Right atrium auricular region (tissue), 2 donors: Measurements from ENCODE around the gene ZNF835. TPM values are rescaled to one million over a fixed set of nuclear protein-coding genes. Genes with fewer than 3 reads are reported as not detected.
A peak's percentile ranks its signal among the peaks of the same experiment; 100 is the strongest.
"Not testable (repeated sequence)": the region's sequence is repeated elsewhere in the genome, so short reads cannot be mapped to it uniquely, and the experiment has no call there.

Experiments
- DNase-seq: peaks from one replicate; pipeline ENCODE4 v3.0.0-alpha.2; 2019; ENCODE audit warnings: low spot score
- H3K27ac ChIP-seq, 2 donors: fragments of 200-600 bp; sonication (generic); 1 replicate in 1 of 2; 2 replicates in 1 of 2; pipeline ENCODE4 v1.5.1; 2016 to 2019
- H3K27me3 ChIP-seq, 2 donors: fragments of 200-600 bp; sonication (generic); one replicate each; pipeline versions ENCODE4 v1.5.1 to v1.6.0; 2017 to 2019
- H3K36me3 ChIP-seq: fragments of 200-600 bp; sonication (generic); one replicate; pipeline ENCODE4 v1.5.1; 2016
- H3K4me1 ChIP-seq, 2 donors: fragments of 200-600 bp; sonication (generic); one replicate each; pipeline versions ENCODE4 v1.5.1 to v1.6.0; 2017 to 2019
- H3K4me3 ChIP-seq, 2 donors: fragments of 200-600 bp; sonication (generic); 1 replicate in 1 of 2; 2 replicates in 1 of 2; pipeline ENCODE4 v1.5.1; 2017 to 2019; ENCODE audit warnings: mild to moderate bottlenecking in 1 of 2, moderate library complexity in 1 of 2
- H3K9me3 ChIP-seq, 2 donors: fragments of 200-600 bp; sonication (generic); one replicate each; pipeline ENCODE4 v1.5.1; 2019
- CTCF ChIP-seq, 2 donors: fragments of 200-600 bp; sonication (generic); IDR thresholded peaks; one replicate each; pipeline ENCODE4 v1.5.1; 2019; ENCODE audit warnings: antibody characterized with exemption in 2 of 2
- total RNA-seq, 2 donors: library from RNA; depleted of rRNA; stranded (reverse); fragments of >200 nt; gene quantifications; one replicate each; pipeline ENCODE4 v1.1.0, GENCODE V29; 2016

The ZNF835 gene
- total RNA-seq, 2 donors from 2014 or later, result 6.5 to 12.8 TPM

- Histone ChIP-seq H3K27me3 (no peaks in the 10 kb centered on the region), H3K36me3 (no peaks in the 10 kb centered on the region), H3K9me3 (no peaks in the 10 kb centered on the region), H3K27ac (no peak overlapping the region), H3K4me3 (no peak overlapping the region), H3K4me1 (no peaks in the 10 kb centered on the region)
- peak in 1 of 2 donors; percentile 34 for TF ChIP-seq CTCF (IDR thresholded peaks at IDR 0.05)
- DNase-seq, result no peak
Observed at GRCh38 chr19:56689198-56689597, 17.6 kb upstream of the ZNF835 start.

DNA sequence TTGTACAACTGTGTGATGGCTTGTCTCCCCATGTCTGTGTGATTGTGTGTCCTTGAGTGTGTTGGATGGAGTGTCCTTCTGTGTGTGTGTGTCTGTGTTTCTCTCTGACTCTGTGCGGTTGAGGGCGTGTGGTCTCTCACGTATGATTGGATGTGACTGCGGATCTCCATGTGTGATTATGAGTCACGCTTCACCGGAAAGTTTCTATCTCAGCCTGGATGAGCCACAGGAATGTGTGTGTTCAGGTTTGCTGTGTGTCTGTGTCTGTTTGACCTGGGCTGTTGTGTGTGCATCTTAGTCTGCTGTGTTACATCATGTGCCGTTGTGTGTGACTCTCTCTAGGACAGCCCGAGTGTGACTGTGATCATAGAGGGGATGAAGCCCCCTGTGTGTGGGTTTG lies 15.5 kb upstream of the ZNF835 start:
- no peak overlapping the region for H3K27ac ChIP-seq

GRCh38 chr19:56683116-56683515 lies 11.6 kb upstream of the ZNF835 start:
- H3K9me3 ChIP-seq, result no peaks in the 10 kb centered on the region
- H3K27ac ChIP-seq, result no peak overlapping the region

More for the DNA sequence above, 15.5 kb upstream of the ZNF835 start:
- DNase-seq, result no peak
- no peak for TF ChIP-seq CTCF (IDR thresholded peaks at IDR 0.05)
- Histone ChIP-seq H3K4me3 (no peak overlapping the region), H3K27me3 (no peaks in the 10 kb centered on the region), H3K9me3 (no peaks in the 10 kb centered on the region), H3K4me1 (no peaks in the 10 kb centered on the region), H3K36me3 (no peaks in the 10 kb centered on the region)

DNA sequence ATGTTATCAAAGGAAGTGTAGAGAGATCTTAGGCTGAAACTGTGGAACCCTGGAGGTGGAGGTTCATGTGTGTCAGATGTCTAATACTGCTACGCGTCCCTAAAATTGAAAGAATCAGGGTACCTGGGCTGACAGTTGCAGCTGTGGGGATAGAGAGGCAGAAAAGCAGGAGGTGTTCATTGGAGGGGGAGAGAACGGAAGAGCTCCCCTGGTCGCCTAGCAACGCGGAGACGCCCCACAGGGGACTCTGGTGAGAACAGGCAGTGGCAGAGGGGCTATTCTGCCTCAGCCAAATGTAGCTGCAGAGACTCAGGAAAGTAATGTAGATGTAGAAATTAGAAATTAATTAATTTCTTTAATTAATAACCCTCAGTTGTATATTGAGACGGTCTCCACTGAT lies 10.1 kb upstream of the ZNF835 start:
- H3K4me1 ChIP-seq, result no peaks in the 10 kb centered on the region
- H3K27me3 ChIP-seq, result no peaks in the 10 kb centered on the region
- H3K4me3 ChIP-seq, result no peak overlapping the region
- no peak overlapping the region for H3K27ac ChIP-seq
- TF ChIP-seq CTCF (IDR thresholded peaks at IDR 0.05), result no peak
- no peak for DNase-seq
- H3K9me3 ChIP-seq, result no peaks in the 10 kb centered on the region
- no peaks in the 10 kb centered on the region for H3K36me3 ChIP-seq

More at GRCh38 chr19:56683116-56683515, 11.6 kb upstream of the ZNF835 start:
- Histone ChIP-seq H3K4me3 (no peak overlapping the region), H3K27me3 (no peaks in the 10 kb centered on the region), H3K36me3 (no peaks in the 10 kb centered on the region), H3K4me1 (no peaks in the 10 kb centered on the region)
- DNase-seq, result no peak
- TF ChIP-seq CTCF (IDR thresholded peaks at IDR 0.05), result no peak

GRCh38 chr19:56678205-56678604 lies 6.6 kb upstream of the ZNF835 start:
- H3K27me3 ChIP-seq, result no peaks in the 10 kb centered on the region
- no peaks in the 10 kb centered on the region for H3K36me3 ChIP-seq
- TF ChIP-seq CTCF (IDR thresholded peaks at IDR 0.05), result no peak
- no peaks in the 10 kb centered on the region for H3K4me1 ChIP-seq
- DNase-seq, result no peak
- H3K4me3 ChIP-seq, result no peak overlapping the region
- H3K9me3 ChIP-seq, result no peaks in the 10 kb centered on the region
- H3K27ac ChIP-seq, result no peak overlapping the region

DNA sequence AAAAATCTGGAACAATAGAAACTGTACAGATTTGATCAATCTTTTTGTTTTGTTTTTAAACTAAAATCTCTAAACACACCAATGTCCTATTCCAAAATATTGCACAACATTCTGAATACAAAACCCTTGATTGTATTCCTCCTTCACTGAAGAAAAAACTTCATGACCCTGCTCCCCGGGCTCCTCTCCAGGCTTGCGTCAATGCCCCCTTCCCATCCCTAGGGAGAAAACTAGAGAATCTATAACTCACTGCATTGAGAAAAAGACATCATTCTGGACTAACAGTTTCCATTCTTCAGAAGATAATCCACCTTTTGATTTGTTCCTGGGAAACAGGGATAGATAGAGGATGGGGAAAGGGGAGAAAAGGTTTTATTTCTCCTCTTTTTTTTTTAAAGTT lies 1.1 kb upstream of the ZNF835 start:
- DNase-seq, result peak; percentile 70
- not testable (repeated sequence) for H3K4me3 ChIP-seq, H3K27ac ChIP-seq, H3K9me3 ChIP-seq, H3K36me3 ChIP-seq, H3K27me3 ChIP-seq
- peaks cover 0 to 13% of the 10 kb centered on the region in 2 donors for H3K4me1 ChIP-seq
